ENCODE data around the gene NECTIN1. TPM values are rescaled to one million over a fixed set of nuclear protein-coding genes. Genes with fewer than 3 reads are reported as not detected.

The NECTIN1 gene
- total RNA-seq, 1 donor from 2014 or later = 2.2 TPM

DNA sequence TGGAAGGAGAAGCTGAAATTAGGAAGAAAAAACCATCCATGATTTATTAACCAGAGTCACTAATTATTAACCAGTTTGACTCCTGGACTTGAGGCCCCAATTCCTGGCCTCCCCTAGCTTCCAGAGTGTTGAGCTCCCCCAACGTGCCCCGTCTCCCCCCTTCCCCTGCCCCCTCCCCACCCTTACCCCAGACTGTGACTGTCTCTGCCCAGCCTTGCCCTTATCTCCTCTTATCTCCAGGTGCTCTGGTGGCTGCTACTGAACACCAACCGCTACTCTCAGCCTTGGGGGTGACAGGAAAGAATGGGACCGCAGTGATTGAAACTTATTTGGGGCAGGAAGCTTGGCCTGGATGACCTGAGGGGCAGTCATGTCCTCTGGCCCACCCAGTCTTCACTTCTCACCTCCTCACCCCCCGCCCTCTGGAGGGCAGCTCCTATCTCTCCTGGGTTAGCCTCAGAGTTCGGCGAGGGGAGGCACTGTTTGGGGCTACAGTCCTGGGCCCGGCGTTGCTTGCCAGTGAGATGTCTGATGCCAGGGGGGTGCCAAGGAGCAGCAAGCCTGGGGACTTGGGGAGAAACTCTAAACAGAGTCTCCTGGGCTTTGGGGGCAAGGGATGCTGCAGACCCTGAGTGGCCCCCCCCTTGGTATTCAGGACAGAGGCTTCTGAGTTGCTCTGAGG is 15.5 kb downstream of the NECTIN1 start:
- no peak for DNase-seq (ENCODE audit: low read depth in 2 of 2)

- DNase-seq (ENCODE audit: low read depth in 2 of 2) = no peak
These were observed 16.3 kb downstream of the NECTIN1 start for GRCh38 chr11:119712459-119713358.

- no peak for DNase-seq (ENCODE audit: low read depth in 2 of 2)
These were observed 17.0 kb downstream of the NECTIN1 start for GRCh38 chr11:119712006-119712405.

DNA sequence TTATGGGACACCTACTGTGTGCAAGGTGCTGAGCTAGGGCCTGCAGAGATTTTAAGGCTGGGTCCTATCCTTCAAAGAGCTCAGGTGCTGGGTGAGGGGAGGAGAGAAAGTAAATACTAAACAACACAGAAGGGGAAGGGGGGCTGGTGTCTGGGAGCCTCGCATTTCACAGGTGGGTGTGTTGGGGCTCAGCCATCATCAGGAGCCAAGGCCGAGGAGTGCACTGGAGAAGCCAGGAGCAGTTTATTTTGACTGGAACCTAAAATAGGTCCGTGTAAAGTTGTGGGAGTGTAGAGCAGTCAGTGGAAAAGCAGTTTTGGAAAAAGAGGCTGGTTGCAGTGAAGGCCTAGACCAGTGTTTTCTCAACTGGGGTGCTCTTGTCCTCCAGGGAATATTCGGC is 17.5 kb downstream of the NECTIN1 start:
- DNase-seq (ENCODE audit: low read depth in 2 of 2) = no peak

DNA sequence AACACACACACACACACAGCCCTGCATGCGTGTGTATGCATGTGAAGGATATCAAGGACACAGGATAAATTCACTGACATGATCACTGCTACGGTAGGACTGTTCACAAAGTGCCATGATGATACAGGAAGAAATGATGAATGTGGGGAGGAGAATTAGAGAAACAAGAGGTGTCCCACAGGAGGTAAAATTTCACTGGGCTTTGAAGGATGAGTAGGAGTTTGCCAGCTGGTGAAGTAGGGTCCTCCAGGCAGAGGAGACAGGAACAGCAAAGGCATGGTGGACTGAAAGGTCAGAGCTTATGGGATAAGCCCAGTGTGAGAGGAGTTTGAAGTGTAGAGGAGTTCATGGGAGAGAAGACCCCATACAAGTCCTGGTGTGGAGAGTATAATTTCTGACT is 18.6 kb downstream of the NECTIN1 start:
- no peak for DNase-seq (ENCODE audit: low read depth in 2 of 2)

DNA sequence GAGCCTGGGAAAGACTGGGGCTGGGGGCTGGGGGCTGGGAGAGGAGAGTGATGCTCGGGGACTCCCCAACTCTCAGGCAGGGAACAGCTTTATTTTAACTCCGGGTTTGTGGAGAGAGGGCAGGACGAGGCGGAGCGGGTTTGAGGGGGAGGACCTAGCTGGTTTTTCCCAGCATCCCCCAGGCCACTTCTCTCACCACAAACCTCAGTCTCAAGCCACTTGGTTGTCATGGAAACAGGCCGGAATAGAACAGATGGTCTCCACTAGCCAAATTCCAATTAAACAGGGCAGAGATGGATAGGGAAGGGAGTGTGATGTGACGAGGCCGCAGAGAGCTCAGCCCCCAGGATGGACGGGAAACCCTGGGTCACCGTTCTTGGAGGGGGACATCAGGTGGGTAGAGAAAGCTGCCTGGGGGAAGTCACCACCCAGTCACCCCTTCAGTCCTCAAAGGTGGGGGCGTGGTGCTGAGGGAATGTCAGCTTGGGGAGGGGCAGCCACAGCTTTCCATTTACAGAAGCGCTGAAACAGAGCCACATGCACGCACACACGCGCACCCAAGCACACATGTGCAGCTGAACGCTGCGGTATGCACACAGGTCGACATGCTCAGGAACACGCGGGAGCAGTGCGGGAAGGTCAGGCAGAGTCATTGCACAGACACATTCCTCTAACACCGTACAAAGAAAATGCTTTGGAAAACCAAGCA is 19.2 kb downstream of the NECTIN1 start:
- no peak for DNase-seq (ENCODE audit: low read depth in 2 of 2)

GRCh38 chr11:119709171-119709570 is 19.8 kb downstream of the NECTIN1 start:
- no peak for DNase-seq (ENCODE audit: low read depth in 2 of 2)

DNA sequence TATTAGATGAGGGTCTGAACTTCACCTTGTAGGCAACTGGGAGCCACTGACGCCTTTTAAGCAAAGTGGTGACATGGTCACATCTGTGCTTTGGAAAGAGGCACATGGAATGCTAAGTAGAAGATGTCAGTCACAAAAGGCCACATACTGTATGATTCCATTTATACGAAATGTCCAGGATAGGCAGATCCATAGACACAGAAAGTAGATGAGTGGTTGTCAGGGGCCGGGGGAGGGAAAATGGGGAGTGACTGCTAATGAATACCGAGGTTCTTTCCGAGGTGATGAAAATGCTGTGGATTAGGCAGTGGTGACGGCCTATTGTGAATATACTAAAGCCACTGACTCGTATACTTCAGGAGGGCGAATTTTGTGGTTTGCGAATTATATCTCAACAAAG is 20.6 kb downstream of the NECTIN1 start:
- no peak for DNase-seq (ENCODE audit: low read depth in 2 of 2)

DNA sequence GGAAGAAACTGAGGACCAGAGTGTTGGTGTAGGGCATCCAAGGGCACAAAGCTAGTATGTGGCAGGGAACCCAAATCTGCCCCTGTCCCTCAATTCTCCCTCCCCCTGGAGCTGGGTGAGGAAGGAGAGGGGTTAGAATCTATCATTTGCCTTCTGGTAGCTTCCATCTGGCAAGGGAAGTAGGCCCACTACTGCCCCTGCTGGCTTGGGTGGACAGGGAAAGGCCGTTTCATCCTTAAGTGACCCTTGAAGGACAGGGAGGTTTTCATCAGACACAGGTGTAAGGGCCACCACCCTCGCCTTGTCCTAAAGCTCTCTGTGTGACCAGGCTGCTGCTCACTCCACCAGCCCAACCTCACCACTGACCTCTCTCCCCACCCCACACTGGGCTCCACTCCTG is 22.1 kb downstream of the NECTIN1 start:
- no peak for DNase-seq (ENCODE audit: low read depth in 2 of 2)

- no peak for DNase-seq (ENCODE audit: low read depth in 2 of 2)
These were observed 23.0 kb downstream of the NECTIN1 start for GRCh38 chr11:119706029-119706428.

DNA sequence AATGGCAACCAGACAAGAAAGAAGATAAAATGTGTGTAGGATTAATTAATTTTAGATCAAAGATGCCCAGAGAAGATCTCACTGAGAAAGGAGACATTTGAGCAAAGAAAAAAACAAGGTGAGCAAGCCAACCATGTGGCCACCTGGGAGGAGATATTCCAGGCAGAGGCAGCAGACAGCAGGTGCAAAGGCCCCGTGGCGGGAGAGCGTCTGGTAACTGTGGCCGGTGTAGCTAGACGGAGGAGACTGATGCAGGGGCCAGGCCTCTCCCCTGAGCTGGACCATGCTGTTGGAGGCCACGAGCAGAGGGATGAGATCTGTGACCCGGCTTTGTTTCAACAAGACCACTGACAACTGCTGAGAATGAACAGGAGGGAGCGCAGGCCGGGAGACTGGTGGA is 23.6 kb downstream of the NECTIN1 start:
- no peak for DNase-seq (ENCODE audit: low read depth in 2 of 2)

- DNase-seq (ENCODE audit: low read depth in 2 of 2) = no peak
These were observed 24.2 kb downstream of the NECTIN1 start for GRCh38 chr11:119704849-119705248.

DNA sequence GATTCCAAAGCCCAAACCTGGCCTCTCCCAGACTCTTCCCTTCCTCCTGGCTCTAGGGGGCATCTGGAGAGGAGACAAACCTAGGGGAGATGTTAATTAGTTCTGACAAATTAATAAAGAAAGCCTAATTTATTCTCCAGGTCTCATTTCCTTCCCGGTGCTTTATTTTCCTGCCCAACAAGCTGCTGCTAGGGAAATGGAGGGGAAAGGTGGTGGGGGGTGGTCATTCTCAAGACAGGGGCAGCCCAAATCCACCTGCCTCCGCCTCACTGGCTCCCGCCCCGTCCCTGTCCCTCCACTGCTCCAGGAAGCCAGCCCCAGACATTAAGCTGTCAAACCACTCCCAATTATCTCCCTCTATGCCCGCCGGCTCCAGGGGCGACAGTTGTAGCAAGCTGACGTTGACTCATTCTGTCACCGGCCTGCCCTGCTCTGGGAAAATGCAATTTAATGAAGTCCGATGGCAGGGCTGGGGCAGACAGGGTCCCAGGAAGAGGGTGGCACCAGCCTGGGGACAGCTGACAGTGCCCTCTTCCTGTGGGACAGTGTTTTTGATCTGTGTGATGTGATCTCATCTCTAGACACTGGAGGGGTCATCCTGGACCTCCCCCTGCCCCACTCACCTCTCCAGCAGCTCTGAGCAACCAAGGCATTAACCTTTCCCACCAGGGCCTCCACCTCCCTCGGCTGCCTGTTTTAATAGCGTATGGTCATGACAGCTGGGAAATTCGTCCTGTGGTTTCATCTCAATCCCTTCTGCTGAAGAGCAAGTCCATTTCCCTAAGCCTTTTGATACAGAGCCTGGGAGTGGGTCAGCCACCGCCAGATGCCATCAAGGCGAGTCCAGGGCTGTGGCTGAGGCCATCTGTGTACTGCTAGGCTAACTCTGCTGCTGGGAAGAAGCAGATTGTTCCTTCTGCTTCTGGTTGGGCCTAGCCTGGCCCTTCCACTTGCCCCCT is 27.1 kb downstream of the NECTIN1 start:
- DNase-seq (ENCODE audit: low read depth in 2 of 2) = no peak

DNA sequence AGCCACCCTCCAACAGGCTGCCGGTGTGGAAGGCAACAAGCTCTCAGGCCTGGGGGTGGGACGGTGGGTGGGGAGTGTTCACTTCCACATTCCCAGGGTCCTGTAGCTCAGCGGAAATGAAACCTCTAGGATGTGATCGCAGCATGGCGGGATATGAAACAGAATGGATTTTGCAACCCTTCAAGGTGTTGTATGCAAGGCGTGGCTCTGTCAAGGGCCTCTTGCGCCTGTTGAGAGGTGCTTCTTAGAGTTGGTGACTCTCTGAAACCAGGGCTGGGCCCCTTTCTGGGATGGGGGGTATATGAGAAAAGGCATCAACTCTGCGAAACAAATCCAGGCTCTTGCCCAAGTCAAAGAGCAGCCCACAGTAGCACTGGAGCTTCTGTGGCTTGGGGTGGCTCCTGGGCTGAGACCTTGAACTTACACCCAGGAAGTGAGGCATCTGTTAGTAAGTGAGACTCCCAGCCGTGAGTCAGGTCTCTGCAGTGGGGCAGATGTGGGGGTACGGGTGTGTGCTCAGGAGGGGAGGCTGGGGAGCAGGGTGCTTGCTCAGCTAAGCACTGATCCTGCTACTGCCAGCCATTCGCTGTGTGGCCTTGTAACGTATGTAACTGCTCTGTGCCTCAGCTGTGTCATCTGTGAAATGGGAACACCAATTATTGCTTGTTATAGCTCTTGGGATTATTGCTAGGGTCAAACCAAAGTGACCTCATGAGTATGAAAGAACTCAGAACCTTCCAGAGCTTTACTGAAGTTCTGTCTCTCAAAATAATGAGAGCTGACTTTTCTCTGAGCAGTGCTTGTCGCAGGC is 28.3 kb downstream of the NECTIN1 start:
- no peak for DNase-seq (ENCODE audit: low read depth in 2 of 2)

GRCh38 chr11:119700030-119700429 is 29.0 kb downstream of the NECTIN1 start:
- DNase-seq (ENCODE audit: low read depth in 2 of 2) = no peak

DNA sequence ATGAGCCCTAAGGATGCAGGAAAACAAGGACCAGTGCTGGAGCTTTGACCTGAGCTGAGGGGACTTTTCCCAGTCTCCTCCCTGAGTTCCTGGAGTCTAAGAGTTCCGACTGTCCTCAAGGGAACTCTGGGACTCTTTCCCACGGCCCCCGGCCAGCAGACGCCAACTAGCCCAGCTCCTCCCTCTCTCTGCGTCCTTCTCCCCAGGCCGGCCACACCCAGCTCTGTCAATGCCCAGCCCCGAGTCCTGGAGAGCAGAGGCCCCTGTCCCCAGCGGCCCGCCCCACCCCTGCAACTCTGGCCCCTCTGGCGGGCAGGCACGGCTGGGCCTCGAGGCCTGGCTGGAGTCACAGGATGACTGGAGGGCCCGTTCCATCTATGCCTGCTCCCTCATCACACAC is 29.8 kb downstream of the NECTIN1 start:
- DNase-seq (ENCODE audit: low read depth in 2 of 2) = peak in 1 of 2 donors; percentile 27

DNA sequence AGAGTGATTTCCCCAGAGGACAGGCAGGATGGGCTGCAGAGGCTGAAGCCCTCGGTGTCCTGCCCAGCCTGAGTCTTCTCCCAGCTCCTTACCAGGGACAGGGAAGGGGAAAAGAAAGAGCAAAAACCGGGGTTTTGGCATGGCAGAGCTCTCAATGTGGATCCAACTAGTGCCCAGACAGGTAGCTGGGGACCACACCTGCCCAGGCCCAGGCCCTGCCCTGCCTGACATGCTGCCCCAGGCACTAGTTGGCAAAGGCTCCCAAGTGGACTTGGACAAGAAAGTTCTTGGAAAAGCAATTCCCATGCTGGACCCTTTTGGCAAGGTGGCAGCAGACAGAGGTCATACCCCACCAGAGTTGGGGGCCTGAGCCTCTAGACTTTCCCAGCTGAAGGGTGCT is 31.1 kb downstream of the NECTIN1 start:
- DNase-seq (ENCODE audit: low read depth in 2 of 2) = no peak

GRCh38 chr11:119697445-119697844 is 31.6 kb downstream of the NECTIN1 start:
- DNase-seq (ENCODE audit: low read depth in 2 of 2) = no peak

DNA sequence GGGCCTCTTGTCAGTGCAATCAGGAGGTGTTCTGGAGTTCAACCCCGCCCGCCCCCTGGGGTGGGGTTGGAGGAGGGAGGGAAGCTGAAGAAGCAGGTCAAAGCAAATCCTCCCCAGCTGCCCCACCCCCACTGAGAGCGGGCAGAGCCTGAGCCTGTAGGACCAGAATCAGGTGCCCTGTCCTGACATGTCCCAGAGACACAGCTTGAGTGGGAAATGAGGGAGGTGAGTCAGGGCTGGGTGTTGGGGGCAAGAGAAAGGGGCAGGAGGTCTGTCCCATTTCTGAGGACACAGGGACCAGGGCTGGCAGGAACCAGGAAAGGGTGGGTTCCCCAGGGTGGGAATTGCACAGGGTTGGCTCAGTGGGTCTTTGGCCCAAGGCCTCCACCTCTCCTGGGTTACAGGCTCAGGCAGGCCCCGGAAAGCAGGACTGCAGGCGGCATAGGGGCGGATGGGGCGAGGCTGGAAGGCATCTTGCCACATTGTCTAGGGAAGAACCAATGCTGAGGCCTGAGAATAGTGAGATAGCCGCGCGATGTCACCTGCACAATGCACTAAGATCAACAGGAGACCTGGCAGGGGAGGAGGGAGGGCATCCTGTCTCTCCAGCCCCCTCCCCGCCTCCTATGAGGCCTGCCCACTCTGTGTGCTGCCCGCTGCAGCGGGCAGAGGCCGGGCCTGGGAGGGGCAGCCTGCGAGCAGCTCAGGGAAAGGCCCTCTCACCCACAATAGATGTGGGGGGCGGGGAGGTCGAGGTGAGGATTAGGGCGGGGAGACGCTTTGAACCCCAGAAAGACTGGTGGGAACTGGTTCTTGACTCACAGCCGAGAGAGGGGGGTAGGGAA is 32.4 kb downstream of the NECTIN1 start:
- DNase-seq (ENCODE audit: low read depth in 2 of 2) = no peak

Measured in lung microvascular endothelial cell (primary cell).